Epithelial cell of proximal tubule (primary cell): Measurements from ENCODE around the gene ACACB. TPM values are rescaled to one million over a fixed set of nuclear protein-coding genes. Genes with fewer than 3 reads are reported as not detected.

Experiments used
- DNase-seq: peaks from one replicate; pipeline ENCODE4 v3.0.0-alpha.2; 2011; ENCODE audit warnings: low read depth
- H3K4me3 ChIP-seq: 2 replicates; pipeline ENCODE4 v1.5.1; 2011; ENCODE audit warnings: low read depth, mild to moderate bottlenecking, low read length
- total RNA-seq: library from RNA; depleted of rRNA; stranded (reverse); fragments of >200 nt; gene quantifications from 2 replicates; pipeline ENCODE4 v1.2.3, GENCODE V29; 2015
- TF ChIP-seq, protein P1 (sequence below): conservative IDR thresholded peaks from 2 replicates; pipeline ENCODE4 v1.5.1; 2012; ENCODE audit warnings: low read depth, mild to moderate bottlenecking, low read length

The ACACB gene
- total RNA-seq, 1 donor from 2014 or later: 26.5 TPM

DNA sequence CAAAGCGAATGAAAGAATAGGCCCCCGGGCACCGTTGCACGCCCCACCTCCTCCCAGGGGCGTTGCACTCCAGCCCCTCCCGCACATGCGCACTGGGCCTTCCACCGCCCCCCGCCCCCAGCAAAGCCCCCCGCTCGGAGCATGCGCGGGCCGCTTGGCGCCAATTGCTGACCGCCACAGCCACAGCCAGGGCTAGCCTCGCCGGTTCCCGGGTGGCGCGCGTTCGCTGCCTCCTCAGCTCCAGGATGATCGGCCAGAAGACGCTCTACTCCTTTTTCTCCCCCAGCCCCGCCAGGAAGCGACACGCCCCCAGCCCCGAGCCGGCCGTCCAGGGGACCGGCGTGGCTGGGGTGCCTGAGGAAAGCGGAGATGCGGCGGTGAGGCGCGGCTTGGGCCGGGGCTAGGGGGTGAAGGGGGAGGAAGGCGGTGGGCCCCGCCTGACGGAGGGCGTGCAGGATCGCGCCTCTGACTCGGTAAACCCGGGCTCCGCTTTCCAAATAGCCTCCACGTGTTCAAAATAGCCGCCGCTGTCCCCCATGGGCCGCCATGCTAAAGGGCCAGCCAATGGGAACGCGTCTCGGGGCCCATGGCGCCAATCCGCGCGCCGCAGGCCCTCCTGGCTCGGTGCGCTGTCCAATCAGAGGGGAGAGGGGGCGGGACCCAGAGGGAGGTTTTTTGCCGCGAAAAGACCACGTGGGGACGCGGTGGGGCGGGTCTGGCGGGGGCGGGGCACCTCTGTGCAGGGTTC, 18.8 kb upstream of the ACACB start, which contains the start of gene UNG:
Gene UNG, plus strand, starts transcription at position 163 of the 748 bp plus-strand sequence. Its CDS starts 83 bp downstream, at position 246.
- peak within 1 kb of the TSS; percentile 84 for H3K4me3 ChIP-seq
- TF ChIP-seq, protein P1, sequence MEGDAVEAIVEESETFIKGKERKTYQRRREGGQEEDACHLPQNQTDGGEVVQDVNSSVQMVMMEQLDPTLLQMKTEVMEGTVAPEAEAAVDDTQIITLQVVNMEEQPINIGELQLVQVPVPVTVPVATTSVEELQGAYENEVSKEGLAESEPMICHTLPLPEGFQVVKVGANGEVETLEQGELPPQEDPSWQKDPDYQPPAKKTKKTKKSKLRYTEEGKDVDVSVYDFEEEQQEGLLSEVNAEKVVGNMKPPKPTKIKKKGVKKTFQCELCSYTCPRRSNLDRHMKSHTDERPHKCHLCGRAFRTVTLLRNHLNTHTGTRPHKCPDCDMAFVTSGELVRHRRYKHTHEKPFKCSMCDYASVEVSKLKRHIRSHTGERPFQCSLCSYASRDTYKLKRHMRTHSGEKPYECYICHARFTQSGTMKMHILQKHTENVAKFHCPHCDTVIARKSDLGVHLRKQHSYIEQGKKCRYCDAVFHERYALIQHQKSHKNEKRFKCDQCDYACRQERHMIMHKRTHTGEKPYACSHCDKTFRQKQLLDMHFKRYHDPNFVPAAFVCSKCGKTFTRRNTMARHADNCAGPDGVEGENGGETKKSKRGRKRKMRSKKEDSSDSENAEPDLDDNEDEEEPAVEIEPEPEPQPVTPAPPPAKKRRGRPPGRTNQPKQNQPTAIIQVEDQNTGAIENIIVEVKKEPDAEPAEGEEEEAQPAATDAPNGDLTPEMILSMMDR: no peak
- DNase-seq: no peak

GRCh38 chr12:109098183-109098604, 18.2 kb upstream of the ACACB start:
- TF ChIP-seq, protein P1: no peak
- DNase-seq: no peak

DNA sequence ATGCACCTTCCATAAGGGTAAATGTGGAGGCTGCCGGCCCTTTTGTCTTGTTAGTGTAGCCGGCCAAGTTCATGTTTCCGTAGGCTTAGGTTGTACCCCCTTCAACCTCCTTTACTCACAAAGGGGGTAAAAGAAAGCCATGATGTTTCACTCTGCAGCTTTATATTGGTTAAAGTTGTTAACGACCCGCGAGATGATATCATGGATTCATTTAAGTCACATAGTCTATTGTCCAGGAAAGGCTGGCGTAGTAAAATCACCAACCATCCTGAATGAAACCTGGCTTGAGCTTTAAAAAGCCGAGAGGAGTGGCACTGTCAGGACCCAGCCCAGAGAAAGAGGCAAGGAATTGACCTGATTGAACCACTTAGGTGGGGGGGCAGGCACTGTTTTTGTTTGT, 17.7 kb upstream of the ACACB start:
- no peak for DNase-seq
- H3K4me3 ChIP-seq: peak overlapping the region; percentile 84
- TF ChIP-seq, protein P1: no peak

More at GRCh38 chr12:109098183-109098604, 18.2 kb upstream of the ACACB start:
- peak overlapping the region; percentile 84 for H3K4me3 ChIP-seq

DNA sequence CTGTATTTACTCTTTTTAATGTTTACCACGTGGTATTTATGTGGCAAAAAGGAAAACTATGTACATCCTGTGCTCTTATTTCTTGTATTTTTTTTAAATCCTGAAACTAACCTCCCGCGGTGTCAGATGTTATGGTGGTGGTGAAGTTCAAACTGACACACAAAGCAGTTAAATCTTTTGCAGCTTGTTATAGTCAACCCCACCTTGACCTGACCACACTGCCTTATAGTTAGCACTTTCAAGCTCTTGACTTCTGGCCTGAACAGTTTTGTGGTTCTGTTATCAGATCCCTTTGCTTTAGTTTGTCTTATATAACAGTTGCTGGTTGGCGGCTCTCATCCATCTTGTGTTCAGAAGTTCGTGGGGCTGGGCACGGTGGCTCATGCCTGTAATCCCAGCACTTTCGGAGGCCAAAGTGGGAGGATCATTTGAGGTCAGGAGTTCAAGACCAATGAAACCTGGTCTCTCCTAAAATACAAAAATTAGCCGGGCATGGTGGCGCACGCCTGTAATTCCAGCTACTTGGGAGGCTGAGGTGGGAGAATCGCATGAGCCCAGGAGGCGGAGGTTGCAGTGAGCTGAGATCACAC, 16.9 kb upstream of the ACACB start:
- no peak for DNase-seq
- TF ChIP-seq, protein P1: no peak
- H3K4me3 ChIP-seq: peak overlapping the region; percentile 84

GRCh38 chr12:109100741-109101140, 15.6 kb upstream of the ACACB start:
- DNase-seq: no peak
- H3K4me3 ChIP-seq: no peak overlapping the region
- TF ChIP-seq, protein P1: no peak

GRCh38 chr12:109102491-109102890, 13.9 kb upstream of the ACACB start:
- TF ChIP-seq, protein P1: no peak

DNA sequence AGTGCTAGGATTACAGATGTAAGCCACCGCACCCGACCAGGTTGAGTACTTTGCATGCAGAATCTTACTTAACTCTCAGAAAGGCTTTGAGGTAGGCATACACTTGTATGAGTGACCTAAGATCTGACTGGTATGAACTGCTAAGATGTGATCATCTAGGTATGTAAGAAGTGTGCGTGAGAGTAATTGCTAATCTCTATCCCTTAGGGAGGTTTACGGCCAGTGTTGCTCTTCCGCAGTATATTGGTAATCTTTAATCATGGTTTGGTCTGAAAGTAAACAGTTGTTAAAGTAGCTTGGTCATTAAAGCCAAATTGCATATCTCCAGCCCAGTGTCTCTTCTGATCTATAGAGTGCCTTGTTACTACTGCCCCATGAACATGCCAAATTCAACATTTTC, 11.2 kb upstream of the ACACB start:
- no peak overlapping the region for H3K4me3 ChIP-seq
- DNase-seq: no peak
- TF ChIP-seq, protein P1: no peak

More at GRCh38 chr12:109102491-109102890, 13.9 kb upstream of the ACACB start:
- no peak overlapping the region for H3K4me3 ChIP-seq
- no peak for DNase-seq
